K562 (cell line): Measurements from ENCODE around the gene GPR108. TPM values are rescaled to one million over a fixed set of nuclear protein-coding genes. Genes with fewer than 3 reads are reported as not detected.

Experiments
- E2F8 ChIP-seq: fragments of 450-650 bp; IDR thresholded peaks from 2 replicates; pipeline ENCODE4 v1.7.1; 2018; ENCODE audit warnings: mild to moderate bottlenecking, low read depth; ENCODE audit not compliant: partially characterized antibody
- ELF2 ChIP-seq: fragments of 250-450 bp; sonication (Bioruptor Pico); IDR thresholded peaks from 2 replicates; pipeline ENCODE4 v1.5.0; 2021; ENCODE audit warnings: mild to moderate bottlenecking
- FOXP1 ChIP-seq: sonication (generic); formaldehyde crosslinking; IDR thresholded peaks from 2 replicates; pipeline ENCODE4 v1.8.0; 2022; ENCODE audit warnings: mild to moderate bottlenecking, missing genetic modification reagents
- HMG20B ChIP-seq: fragments of 250-450 bp; sonication (Bioruptor Pico); IDR thresholded peaks from 2 replicates; pipeline ENCODE4 v1.5.0; 2021; ENCODE audit warnings: mild to moderate bottlenecking
- L3MBTL2 ChIP-seq: fragments of 450-650 bp; IDR thresholded peaks from 2 replicates; pipeline ENCODE4 v1.6.1; 2016; ENCODE audit warnings: mild to moderate bottlenecking, moderate library complexity
- NUFIP1 ChIP-seq: fragments of 450-650 bp; IDR thresholded peaks from 2 replicates; pipeline ENCODE4 v1.6.1; 2018; ENCODE audit not compliant: partially characterized antibody
- RBM34 ChIP-seq: fragments of 200-400 bp; formaldehyde crosslinking; IDR thresholded peaks from 2 replicates; pipeline ENCODE4 v1.6.1; 2018; ENCODE audit warnings: low read length, borderline replicate concordance; ENCODE audit not compliant: insufficient read depth
- RBM39 ChIP-seq: fragments of 200-400 bp; formaldehyde crosslinking; optimal IDR thresholded peaks from 2 replicates; pipeline ENCODE3; 2018; ENCODE audit warnings: low read depth, low read length
- RCOR1 ChIP-seq, 2 experiments: IDR thresholded peaks; 2 replicates each; pipeline ENCODE4 v1.6.1; 2012; ENCODE audit warnings: low read depth in 2 of 2, low read length in 2 of 2, borderline replicate concordance in 1 of 2, improper control_type of control experiment in 1 of 2
- SMARCA4 ChIP-seq: fragments of 450-650 bp; IDR thresholded peaks from 2 replicates; pipeline ENCODE4 v1.6.1; 2016
- TAF1 ChIP-seq: IDR thresholded peaks from 2 replicates; pipeline ENCODE4 v1.6.1; 2011; ENCODE audit warnings: mild to moderate bottlenecking, low read length, moderate library complexity; ENCODE audit not compliant: insufficient read depth, control insufficient read depth, severe bottlenecking; ENCODE audit errors: extremely low read depth
- ZBTB2 ChIP-seq: fragments of 450-650 bp; IDR thresholded peaks from 2 replicates; pipeline ENCODE4 v1.6.1; 2016; ENCODE audit warnings: antibody characterized with exemption
- ZNF124 ChIP-seq: sonication (generic); formaldehyde crosslinking; IDR thresholded peaks from 2 replicates; pipeline ENCODE4 v1.8.1; 2022; ENCODE audit warnings: missing genetic modification reagents
- ZNF551 ChIP-seq: fragments of 250-450 bp; sonication (Bioruptor Pico); IDR thresholded peaks from 2 replicates; pipeline ENCODE4 v1.5.0; 2021; ENCODE audit warnings: mild to moderate bottlenecking, moderate library complexity
- polyA plus RNA-seq, 8 experiments: library from polyadenylated mRNA; depleted of rRNA in 4 of 8; stranded (reverse) in 5 of 8; unstranded in 3 of 8; fragments of >200 nt; fragmentation: Nextera tagmentation in 2 of 8; fragmentation: Illumina TruSeq in 1 of 8; extraction: Ambion mirVana in 2 of 8; extraction: Trizol in 1 of 8; gene quantifications; 2 replicates each; pipeline versions ENCODE4 v1.2.1 to v1.2.3, GENCODE V29; 2011 to 2014; ENCODE audit warnings: inconsistent platforms in 1 of 8, missing spikeins in 1 of 8
- total RNA-seq, 7 experiments: library from RNA; depleted of rRNA in 6 of 7; stranded (reverse); fragments of >200 nt in 6 of 7; fragmentation: Illumina TruSeq in 2 of 7; extraction: Trizol in 2 of 7; gene quantifications; 2 replicates each; pipeline versions ENCODE4 v1.2.1 to v1.2.3, GENCODE V29; 2011 to 2021; ENCODE audit warnings: low replicate concordance in 1 of 7
- TF ChIP-seq, protein P1 (sequence below): fragments of 450-650 bp; IDR thresholded peaks from 2 replicates; pipeline ENCODE4 v1.6.1; 2016; ENCODE audit warnings: low read depth, mild to moderate bottlenecking, moderate library complexity
- TF ChIP-seq, protein P2 (sequence below), 3 experiments: fragments of 200-800 bp in 1 of 3; sonication (Bioruptor generic) in 1 of 3; sonication (generic) in 1 of 3; formaldehyde crosslinking in 1 of 3; IDR thresholded peaks; 2 replicates each; pipeline versions ENCODE4 v1.6.1 to v1.8.0; 2016 to 2022; ENCODE audit warnings: mild to moderate bottlenecking in 2 of 3, missing compliant biosample characterization in 2 of 3, missing genetic modification characterization in 2 of 3, missing genetic modification reagents in 1 of 3
- TF ChIP-seq, protein P3 (sequence below): sonication (generic); formaldehyde crosslinking; IDR thresholded peaks from 2 replicates; pipeline ENCODE4 v1.8.1; 2023; ENCODE audit warnings: mild to moderate bottlenecking, missing genetic modification reagents

GPR108 gene
- total and polyA plus RNA-seq, 9 of the 15 experiments (the other 6 are each of a cell fraction or from before 2014, with no cell fraction given) = 2.4 to 33.2 (median 24.4) TPM

DNA sequence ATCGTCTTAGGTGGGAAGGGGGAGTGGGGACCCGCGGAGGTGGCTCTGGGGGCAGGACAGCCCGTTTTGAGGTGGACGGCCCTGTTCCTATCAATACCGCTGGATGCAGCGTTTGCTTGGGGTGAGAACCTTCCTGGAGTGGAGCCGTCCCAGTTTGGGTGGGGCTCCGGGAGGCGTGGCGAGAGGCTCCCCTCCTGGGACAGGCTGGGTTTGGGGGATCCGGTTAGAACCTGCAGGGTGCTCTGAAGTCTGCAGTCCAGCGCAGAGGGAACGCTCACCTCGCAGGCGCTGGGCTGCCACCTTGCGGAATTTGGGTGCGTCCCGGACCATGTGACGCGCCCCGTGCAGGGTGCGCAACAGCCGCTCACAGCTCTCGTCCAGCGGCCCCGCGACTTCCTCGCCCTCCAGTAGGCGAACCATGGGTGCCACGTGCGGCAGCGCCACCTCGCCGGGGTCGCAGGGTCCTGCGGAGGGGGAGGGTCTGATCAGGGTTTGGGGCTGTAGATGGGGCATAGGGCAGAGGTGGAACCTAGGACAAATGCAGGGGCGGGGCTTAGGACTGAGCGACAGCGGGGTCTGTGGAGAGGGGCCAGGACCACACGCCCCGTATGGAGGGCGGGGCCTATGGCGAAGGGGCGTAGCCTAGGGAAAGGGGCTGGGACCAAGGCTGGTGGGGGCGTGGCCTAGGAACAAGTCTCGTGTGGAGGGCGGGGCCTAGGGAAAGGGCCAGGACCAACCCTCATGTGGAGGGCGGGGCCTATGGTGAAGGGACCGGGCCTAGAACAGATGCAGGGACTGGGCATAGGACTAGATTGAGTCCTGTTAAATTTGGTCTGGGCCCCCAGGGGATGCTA is 16.0 kb upstream of the GPR108 start (continued):
- TF ChIP-seq ELF2 (CRISPR knock-in tag) (no peak), TAF1 (peak; percentile 36), RBM39 (no peak), ZNF124 (CRISPR knock-in tag) (no peak), SMARCA4 (peak; percentile 74), ZNF551 (CRISPR knock-in tag) (no peak), L3MBTL2 (peak; percentile 99), RBM34 (no peak), E2F8 (peak; percentile 72), NUFIP1 (no peak), HMG20B (no peak), RCOR1 (IDR thresholded peaks at IDR 0.05; ENCODE audit: borderline replicate concordance in 1 of 2, low read depth in 2 of 2, low read length in 2 of 2) (no peak; a peak in 1 of 4 replicates), FOXP1 (CRISPR knock-in tag) (peak; percentile 86; the same call in 1 of the 2 replicates), ZBTB2 (peak; percentile 63; the same call in 1 of the 2 replicates)
- TF ChIP-seq, protein P1, sequence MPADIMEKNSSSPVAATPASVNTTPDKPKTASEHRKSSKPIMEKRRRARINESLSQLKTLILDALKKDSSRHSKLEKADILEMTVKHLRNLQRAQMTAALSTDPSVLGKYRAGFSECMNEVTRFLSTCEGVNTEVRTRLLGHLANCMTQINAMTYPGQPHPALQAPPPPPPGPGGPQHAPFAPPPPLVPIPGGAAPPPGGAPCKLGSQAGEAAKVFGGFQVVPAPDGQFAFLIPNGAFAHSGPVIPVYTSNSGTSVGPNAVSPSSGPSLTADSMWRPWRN = 0 out of 2 replicates have a peak, but pooled peaks have one; percentile 17
- TF ChIP-seq, protein P2, sequence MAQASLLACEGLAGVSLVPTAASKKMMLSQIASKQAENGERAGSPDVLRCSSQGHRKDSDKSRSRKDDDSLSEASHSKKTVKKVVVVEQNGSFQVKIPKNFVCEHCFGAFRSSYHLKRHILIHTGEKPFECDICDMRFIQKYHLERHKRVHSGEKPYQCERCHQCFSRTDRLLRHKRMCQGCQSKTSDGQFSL (CRISPR knock-in tag; IDR thresholded peaks at IDR 0.05) = peak; percentile 56; the same call in 1 of the 2 replicates
- TF ChIP-seq, protein P2 (tag; IDR thresholded peaks at IDR 0.05) = no peak
- TF ChIP-seq, protein P3, sequence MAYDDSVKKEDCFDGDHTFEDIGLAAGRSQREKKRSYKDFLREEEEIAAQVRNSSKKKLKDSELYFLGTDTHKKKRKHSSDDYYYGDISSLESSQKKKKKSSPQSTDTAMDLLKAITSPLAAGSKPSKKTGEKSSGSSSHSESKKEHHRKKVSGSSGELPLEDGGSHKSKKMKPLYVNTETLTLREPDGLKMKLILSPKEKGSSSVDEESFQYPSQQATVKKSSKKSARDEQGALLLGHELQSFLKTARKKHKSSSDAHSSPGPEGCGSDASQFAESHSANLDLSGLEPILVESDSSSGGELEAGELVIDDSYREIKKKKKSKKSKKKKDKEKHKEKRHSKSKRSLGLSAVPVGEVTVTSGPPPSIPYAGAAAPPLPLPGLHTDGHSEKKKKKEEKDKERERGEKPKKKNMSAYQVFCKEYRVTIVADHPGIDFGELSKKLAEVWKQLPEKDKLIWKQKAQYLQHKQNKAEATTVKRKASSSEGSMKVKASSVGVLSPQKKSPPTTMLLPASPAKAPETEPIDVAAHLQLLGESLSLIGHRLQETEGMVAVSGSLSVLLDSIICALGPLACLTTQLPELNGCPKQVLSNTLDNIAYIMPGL = peak; percentile 74; the same call in 1 of the 2 replicates
